Fibroblast of the aortic adventitia (primary cell): ENCODE results near the gene GRB10. TPM values are rescaled to one million over a fixed set of nuclear protein-coding genes. Genes with fewer than 3 reads are reported as not detected.

Experiments
- DNase-seq: peaks from one replicate; pipeline ENCODE4 v3.0.0-alpha.2; 2010; ENCODE audit warnings: low read depth
- H3K4me3 ChIP-seq: 2 replicates; pipeline ENCODE4 v1.5.1; 2011; ENCODE audit warnings: low read depth, mild to moderate bottlenecking, control low read depth, low read length, moderate library complexity
- CTCF ChIP-seq: IDR thresholded peaks from 2 replicates; pipeline ENCODE4 v1.5.1; 2011; ENCODE audit warnings: mild to moderate bottlenecking, low read length, control low read depth, inconsistent platforms; ENCODE audit not compliant: insufficient read depth
- total RNA-seq: library from RNA; depleted of rRNA; stranded (reverse); fragments of >200 nt; gene quantifications from 2 replicates; pipeline ENCODE4 v1.2.3, GENCODE V29; 2012; ENCODE audit warnings: low replicate concordance

GRB10 gene
- total RNA-seq, 1 donor, result 39.1 TPM

- no peak for TF ChIP-seq CTCF
- no peak overlapping the region for H3K4me3 ChIP-seq
- no peak for DNase-seq
Measured at GRCh38 chr7:50672045-50672444, 110.7 kb downstream of the GRB10 start.

DNA sequence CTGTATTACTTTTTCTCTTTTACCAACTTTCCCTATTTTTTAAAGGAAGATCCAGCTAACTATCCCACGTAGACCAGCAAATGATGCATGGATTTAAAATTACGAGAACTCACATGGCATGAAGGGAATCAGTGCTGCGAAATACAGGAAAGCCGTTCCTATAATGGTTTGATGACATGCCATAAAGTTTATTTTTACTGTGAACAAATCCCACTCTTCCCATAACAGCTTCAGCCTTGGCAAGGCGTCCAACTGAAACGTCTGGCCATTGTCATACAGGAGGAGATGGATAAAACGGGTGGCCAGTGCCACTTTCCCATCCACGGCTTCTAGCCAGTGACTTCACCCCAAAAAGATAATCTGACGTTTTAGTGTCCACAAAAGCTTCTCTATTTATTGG lies 111.3 kb downstream of the GRB10 start:
- H3K4me3 ChIP-seq, result no peak overlapping the region
- TF ChIP-seq CTCF, result no peak
- DNase-seq, result no peak

- H3K4me3 ChIP-seq, result no peak overlapping the region
- no peak for DNase-seq
Measured at GRCh38 chr7:50669890-50670289, 112.8 kb downstream of the GRB10 start.

DNA sequence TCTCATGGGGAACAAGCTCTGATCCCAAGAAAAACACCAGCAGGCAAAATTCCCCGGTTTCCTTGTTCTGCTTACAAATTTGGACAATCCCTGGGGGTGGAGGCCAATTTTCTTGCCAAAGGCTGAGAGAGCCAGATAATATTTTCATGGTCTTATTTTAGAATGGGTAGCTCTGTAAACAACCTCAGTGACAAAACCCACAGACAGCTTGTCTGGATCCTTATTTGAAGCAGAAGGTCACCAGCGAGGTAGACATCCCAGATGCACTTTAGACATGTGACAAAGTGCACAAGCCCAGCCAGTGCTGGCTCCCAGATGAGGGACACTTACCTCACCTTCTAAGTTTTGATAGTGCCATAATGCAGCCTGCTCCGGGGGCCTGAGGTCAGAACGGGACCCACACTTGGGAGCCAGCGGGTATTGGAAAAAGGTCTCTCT lies 114.9 kb downstream of the GRB10 start:
- no peak overlapping the region for H3K4me3 ChIP-seq
- TF ChIP-seq CTCF, result no peak
- DNase-seq, result peak; percentile 67

More at GRCh38 chr7:50669890-50670289, 112.8 kb downstream of the GRB10 start:
- no peak for TF ChIP-seq CTCF

DNA sequence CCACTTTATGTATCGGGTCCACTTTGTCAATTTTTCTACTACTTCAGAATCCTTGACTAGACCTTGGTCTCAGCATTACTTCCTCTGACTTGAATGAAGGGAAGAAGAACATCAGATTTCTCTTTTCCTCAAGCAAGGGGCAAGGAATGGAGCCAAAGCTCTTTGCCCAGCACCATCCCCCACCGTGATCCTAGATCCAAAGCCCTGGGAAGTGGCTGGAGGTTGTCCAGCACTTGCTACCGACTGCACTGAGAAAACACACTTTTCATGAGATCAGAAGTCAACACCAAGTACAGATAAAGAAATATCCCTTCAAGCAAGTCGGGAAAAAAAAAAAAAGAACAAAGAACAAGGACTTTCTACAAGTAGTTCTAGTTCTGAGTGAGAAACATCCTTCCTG lies 115.4 kb downstream of the GRB10 start:
- no peak for TF ChIP-seq CTCF
- peak; percentile 65 for DNase-seq
- no peak overlapping the region for H3K4me3 ChIP-seq

DNA sequence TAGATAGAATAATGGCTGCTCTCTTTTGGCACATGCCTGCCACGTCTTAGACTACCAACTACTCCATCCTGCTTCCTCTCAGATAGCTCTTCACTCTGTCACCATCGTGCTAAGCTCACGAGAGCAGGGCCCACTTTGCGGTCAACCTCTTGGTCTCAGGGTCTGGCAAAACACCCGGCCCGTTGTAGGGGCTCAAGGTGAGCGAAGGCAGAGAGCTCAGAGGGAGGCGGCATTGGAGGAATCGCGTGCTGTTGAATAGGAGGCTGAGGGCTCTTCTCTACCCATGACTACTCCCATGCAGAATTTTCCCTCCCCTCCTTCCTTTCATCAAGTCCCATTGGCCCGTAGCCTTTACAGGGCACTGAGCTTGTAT lies 116.6 kb downstream of the GRB10 start:
- DNase-seq, result no peak
- no peak for TF ChIP-seq CTCF
- H3K4me3 ChIP-seq, result no peak overlapping the region

GRCh38 chr7:50665403-50666123 lies 117.1 kb downstream of the GRB10 start:
- DNase-seq, result peak; percentile 26
- no peak overlapping the region for H3K4me3 ChIP-seq
- TF ChIP-seq CTCF, result no peak
